Measurements from ENCODE around the gene GRID1. TPM values are rescaled to one million over a fixed set of nuclear protein-coding genes. Genes with fewer than 3 reads are reported as not detected.

GRID1 gene
- polyA plus RNA-seq, 1 experiment, result 0.49 TPM

DNA sequence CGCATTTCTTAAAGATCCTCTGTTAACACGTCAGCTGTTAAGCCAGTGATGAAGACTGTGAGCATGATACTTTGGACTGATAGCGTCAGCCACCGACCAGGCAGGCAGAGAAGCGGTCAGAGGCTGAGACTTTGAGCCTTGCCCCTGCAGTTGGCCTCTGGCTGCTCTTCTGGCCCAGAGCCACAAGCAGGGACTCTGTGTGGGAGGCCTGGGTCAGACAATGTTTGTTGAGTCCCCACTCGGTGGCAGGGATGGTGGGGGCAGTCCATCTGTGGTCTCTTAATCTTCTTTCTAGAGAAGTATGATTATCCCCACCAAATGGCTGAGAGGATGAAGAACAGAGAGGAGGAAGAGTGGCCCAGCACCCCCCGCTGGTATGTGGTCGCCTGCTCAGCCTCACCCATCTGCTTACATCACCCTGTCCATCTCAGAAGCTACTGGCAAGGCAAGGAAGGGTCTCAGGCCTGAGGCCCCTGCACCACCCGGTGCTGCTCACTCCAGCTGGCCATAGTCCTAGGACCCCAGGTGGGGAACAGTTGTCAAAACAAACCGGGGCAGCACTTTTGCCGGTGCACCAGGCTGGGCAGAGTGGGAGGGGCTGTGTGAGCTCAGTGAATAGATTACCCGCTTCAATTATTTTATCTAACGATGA lies 202.9 kb downstream of the GRID1 start:
- CTCF ChIA-PET, result no interaction called here
- Histone ChIP-seq H3K27me3 (ENCODE audit: control insufficient read depth, insufficient read depth, low read length) (no peaks in the 10 kb centered on the region), H3K36me3 (ENCODE audit: control insufficient read depth, insufficient read depth, low read length) (no peaks in the 10 kb centered on the region), H3K4me3 (ENCODE audit: low read depth, low read length) (no peak overlapping the region)
- POLR2A ChIA-PET, result no interaction called here
- TF ChIP-seq, protein P1, sequence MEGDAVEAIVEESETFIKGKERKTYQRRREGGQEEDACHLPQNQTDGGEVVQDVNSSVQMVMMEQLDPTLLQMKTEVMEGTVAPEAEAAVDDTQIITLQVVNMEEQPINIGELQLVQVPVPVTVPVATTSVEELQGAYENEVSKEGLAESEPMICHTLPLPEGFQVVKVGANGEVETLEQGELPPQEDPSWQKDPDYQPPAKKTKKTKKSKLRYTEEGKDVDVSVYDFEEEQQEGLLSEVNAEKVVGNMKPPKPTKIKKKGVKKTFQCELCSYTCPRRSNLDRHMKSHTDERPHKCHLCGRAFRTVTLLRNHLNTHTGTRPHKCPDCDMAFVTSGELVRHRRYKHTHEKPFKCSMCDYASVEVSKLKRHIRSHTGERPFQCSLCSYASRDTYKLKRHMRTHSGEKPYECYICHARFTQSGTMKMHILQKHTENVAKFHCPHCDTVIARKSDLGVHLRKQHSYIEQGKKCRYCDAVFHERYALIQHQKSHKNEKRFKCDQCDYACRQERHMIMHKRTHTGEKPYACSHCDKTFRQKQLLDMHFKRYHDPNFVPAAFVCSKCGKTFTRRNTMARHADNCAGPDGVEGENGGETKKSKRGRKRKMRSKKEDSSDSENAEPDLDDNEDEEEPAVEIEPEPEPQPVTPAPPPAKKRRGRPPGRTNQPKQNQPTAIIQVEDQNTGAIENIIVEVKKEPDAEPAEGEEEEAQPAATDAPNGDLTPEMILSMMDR (IDR thresholded peaks at IDR 0.05; ENCODE audit: insufficient read depth, low read depth, low read length), result no peak
- no peak for DNase-seq (ENCODE audit: low read depth)

DNA sequence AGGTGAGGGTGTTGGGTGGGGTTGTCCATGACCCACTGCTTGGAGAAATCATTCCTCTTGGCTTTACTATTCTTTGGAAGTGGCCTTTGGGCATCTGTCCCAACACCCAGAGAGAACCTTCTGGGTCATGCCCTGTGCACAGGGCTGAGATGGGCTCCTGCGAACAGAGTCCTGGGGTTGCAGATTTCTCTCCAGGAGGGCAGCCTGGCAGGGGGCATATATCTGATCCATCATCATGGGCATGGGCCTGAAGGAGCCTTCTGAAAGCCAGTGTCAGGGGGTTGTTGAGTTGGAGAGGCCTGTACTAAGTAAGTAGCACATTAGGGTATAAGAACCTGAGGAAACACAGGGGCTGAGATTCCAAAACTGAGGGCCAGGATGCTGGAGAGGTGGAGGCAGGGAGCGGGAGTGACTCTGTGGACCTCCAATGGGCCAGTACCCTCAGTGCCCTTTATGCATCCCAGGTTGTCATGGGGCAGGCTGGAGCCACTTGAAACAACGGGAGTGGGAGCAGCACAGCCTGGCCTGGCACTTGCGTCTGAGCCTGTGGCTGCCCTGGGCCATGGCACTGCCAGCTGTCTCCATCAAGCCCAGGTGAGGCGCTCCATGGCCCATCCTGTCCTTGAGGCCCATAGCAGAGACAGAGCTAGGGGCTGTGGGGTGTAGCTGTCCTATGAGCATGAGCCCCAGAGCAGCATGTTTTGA lies 203.7 kb downstream of the GRID1 start:
- no peak for DNase-seq (ENCODE audit: low read depth)
- Histone ChIP-seq H3K36me3 (ENCODE audit: control insufficient read depth, insufficient read depth, low read length) (no peaks in the 10 kb centered on the region), H3K4me3 (ENCODE audit: low read depth, low read length) (no peak overlapping the region), H3K27me3 (ENCODE audit: control insufficient read depth, insufficient read depth, low read length) (no peaks in the 10 kb centered on the region)
- TF ChIP-seq, protein P1 (IDR thresholded peaks at IDR 0.05; ENCODE audit: insufficient read depth, low read depth, low read length), result no peak
- POLR2A ChIA-PET, result no interaction called here
- CTCF ChIA-PET, result no interaction called here

DNA sequence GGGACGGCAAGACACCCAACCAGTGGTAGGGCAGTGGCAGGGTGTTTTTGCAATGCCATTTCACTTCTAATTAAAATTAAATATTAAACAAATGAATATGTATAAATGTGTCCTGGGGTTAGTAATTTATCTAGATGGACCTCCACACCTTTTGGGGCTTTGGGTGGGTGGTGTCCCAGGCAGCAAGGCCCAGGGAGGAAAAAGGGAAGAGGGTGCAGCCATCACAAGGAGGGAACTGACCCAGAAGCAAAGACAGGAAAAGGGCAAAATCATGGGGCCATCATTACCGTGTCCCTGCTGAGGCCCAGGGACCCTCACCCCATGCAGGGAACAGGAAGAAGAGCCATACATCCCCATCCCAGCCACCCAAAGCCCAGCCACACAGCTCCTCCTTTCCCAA lies 204.6 kb downstream of the GRID1 start:
- ChIA-PET CTCF (no interaction called here), POLR2A (no interaction called here)
- no peak overlapping the region for H3K4me3 ChIP-seq (ENCODE audit: low read depth, low read length)
- H3K36me3 ChIP-seq (ENCODE audit: control insufficient read depth, insufficient read depth, low read length), result no peaks in the 10 kb centered on the region
- TF ChIP-seq, protein P1 (IDR thresholded peaks at IDR 0.05; ENCODE audit: insufficient read depth, low read depth, low read length), result no peak
- no peaks in the 10 kb centered on the region for H3K27me3 ChIP-seq (ENCODE audit: control insufficient read depth, insufficient read depth, low read length)
- DNase-seq (ENCODE audit: low read depth), result no peak

DNA sequence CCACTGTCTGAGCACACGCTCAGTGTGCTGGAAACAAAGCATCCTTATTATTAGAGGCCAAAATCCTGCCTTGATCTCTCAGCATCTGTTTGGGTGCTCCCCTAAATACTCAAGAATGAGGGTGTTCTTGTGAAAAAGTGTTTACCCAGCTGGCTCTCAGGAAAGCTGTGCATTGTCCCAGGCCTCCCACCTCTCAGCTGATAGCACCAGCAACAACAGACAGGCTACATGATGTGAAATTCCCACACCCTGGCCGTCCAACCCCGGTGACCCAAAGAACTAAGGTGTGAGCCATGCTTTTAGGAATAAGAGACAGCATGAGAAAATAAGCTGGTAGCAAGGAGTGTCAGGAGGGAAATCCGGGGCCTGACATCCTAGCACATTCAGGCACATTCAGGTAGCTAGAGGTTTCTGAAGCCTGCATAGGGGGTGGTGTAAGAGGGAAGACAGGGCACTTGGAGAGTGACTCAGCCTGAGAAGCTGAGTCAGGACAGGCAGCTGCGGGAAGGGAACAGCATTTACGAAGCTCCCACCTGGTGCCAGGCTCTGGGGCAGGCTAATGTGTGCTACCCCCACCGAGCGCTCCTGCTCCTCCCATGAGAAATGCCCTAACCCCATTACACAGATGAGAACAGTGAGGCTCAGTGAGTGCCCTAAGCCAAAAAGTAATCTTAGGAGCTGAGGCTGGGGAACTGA lies 205.6 kb downstream of the GRID1 start:
- CTCF ChIA-PET, result no interaction called here

DNA sequence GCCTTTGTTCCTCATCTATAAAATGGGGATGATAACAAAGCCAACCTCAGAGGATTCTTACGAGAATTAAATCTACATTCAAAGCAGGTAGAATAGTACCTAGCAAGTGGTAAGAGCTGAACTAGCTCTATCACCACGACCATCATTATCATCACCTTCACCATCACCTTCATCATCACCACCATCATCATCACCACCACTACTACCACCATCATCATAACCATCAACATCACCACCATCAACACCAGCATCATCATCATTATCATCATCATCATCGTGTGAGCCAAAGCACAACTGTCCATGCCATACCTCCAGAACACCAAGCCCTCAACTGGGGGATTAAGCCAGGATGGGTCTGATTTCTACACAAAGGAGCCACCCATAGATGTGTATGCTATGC lies 206.8 kb downstream of the GRID1 start:
- DNase-seq (ENCODE audit: low read depth), result no peak
- no peaks in the 10 kb centered on the region for H3K27me3 ChIP-seq (ENCODE audit: control insufficient read depth, insufficient read depth, low read length)
- TF ChIP-seq, protein P1 (IDR thresholded peaks at IDR 0.05; ENCODE audit: insufficient read depth, low read depth, low read length), result no peak
- ChIA-PET POLR2A (no interaction called here), CTCF (no interaction called here)
- H3K36me3 ChIP-seq (ENCODE audit: control insufficient read depth, insufficient read depth, low read length), result no peaks in the 10 kb centered on the region
- no peak overlapping the region for H3K4me3 ChIP-seq (ENCODE audit: low read depth, low read length)

More for the DNA sequence above, 205.6 kb downstream of the GRID1 start:
- Histone ChIP-seq H3K4me3 (ENCODE audit: low read depth, low read length) (no peak overlapping the region), H3K27me3 (ENCODE audit: control insufficient read depth, insufficient read depth, low read length) (no peaks in the 10 kb centered on the region), H3K36me3 (ENCODE audit: control insufficient read depth, insufficient read depth, low read length) (no peaks in the 10 kb centered on the region)
- TF ChIP-seq, protein P1 (IDR thresholded peaks at IDR 0.05; ENCODE audit: insufficient read depth, low read depth, low read length), result no peak
- no peak for DNase-seq (ENCODE audit: low read depth)
- POLR2A ChIA-PET, result no interaction called here
